Colonic mucosa (tissue), 4 donors: ENCODE data around the gene FAM120A. TPM values are rescaled to one million over a fixed set of nuclear protein-coding genes. Genes with fewer than 3 reads are reported as not detected.

Experiments
- DNase-seq: peaks from one replicate; pipeline ENCODE4 v3.0.0-alpha.2; 2020
- H3K27ac ChIP-seq: fragments of 200-600 bp; one replicate; pipeline ENCODE4 v1.8.0; 2021
- H3K27me3 ChIP-seq: fragments of 200-600 bp; one replicate; pipeline ENCODE4 v1.8.0; 2021
- H3K36me3 ChIP-seq: fragments of 200-600 bp; one replicate; pipeline ENCODE4 v1.8.0; 2021
- H3K4me1 ChIP-seq: fragments of 200-600 bp; one replicate; pipeline ENCODE4 v1.8.0; 2021; ENCODE audit warnings: mild to moderate bottlenecking
- H3K4me3 ChIP-seq: fragments of 200-600 bp; one replicate; pipeline ENCODE4 v1.8.0; 2021
- H3K9ac ChIP-seq, 2 donors: one replicate each; pipeline ENCODE4 v1.7.0; 2013; ENCODE audit warnings: control low read depth in 2 of 2, low read depth in 2 of 2, low read length in 2 of 2
- H3K9me3 ChIP-seq: fragments of 200-600 bp; one replicate; pipeline ENCODE4 v1.8.0; 2021
- CTCF ChIP-seq: fragments of 200-600 bp; IDR thresholded peaks from one replicate; pipeline ENCODE4 v1.8.0; 2022; ENCODE audit warnings: antibody characterized with exemption, mild to moderate bottlenecking
- intact Hi-C: fragments of 100-400 bp; cut with DNase I; formaldehyde crosslinking; loops from one replicate; pipeline ENCODE4 v1.14.1; 2022
- total RNA-seq, 2 donors: library from RNA; stranded (reverse); fragmentation: NEBNext Ultra II Directional in 1 of 2; extraction: Animal tissue kit (Norgen Biotek cat#: 25700) in 1 of 2; gene quantifications; one replicate each; pipeline ENCODE4 v1.2.1, GENCODE V29; 2021
- donor health status: healthy.
- donor health status: DM: no; HTN: no; CAD: no.
- donor health status: DM: no; HTN: no; CAD: no.

The FAM120A gene
- total RNA-seq, 2 donors from 2014 or later: 246 to 264 TPM

- no peak for DNase-seq
- TF ChIP-seq CTCF: no peak
- H3K4me3 ChIP-seq: no peak overlapping the region
- peaks cover 7% of the 10 kb centered on the region for H3K4me1 ChIP-seq
- H3K27me3 ChIP-seq: no peaks in the 10 kb centered on the region
- H3K36me3 ChIP-seq: peaks cover 23% of the 10 kb centered on the region
- no peak overlapping the region for H3K27ac ChIP-seq
- no peak overlapping the region for H3K9ac ChIP-seq
- H3K9me3 ChIP-seq: no peaks in the 10 kb centered on the region
- intact Hi-C loops: no loop called here
Observed at GRCh38 chr9:93496285-93496684, 44.8 kb downstream of the FAM120A start.

GRCh38 chr9:93500571-93501298, 49.2 kb downstream of the FAM120A start:
- intact Hi-C loops: no loop called here
- no peak overlapping the region for H3K9ac ChIP-seq
- no peak overlapping the region for H3K4me3 ChIP-seq
- no peaks in the 10 kb centered on the region for H3K27me3 ChIP-seq
- no peaks in the 10 kb centered on the region for H3K9me3 ChIP-seq
- TF ChIP-seq CTCF: no peak
- H3K36me3 ChIP-seq: peaks cover 15% of the 10 kb centered on the region
- H3K27ac ChIP-seq: peak overlapping the region; percentile 24
- H3K4me1 ChIP-seq: peaks cover 12% of the 10 kb centered on the region
- DNase-seq: no peak

GRCh38 chr9:93501406-93501805, 49.9 kb downstream of the FAM120A start:
- TF ChIP-seq CTCF: no peak
- intact Hi-C loops: no loop called here
- no peaks in the 10 kb centered on the region for H3K27me3 ChIP-seq
- no peaks in the 10 kb centered on the region for H3K9me3 ChIP-seq
- peak overlapping the region; percentile 24 for H3K27ac ChIP-seq
- DNase-seq: no peak
- H3K4me3 ChIP-seq: no peak overlapping the region
- H3K9ac ChIP-seq: no peak overlapping the region
- peaks cover 15% of the 10 kb centered on the region for H3K36me3 ChIP-seq
- peaks cover 12% of the 10 kb centered on the region for H3K4me1 ChIP-seq

GRCh38 chr9:93503381-93503780, 51.9 kb downstream of the FAM120A start:
- Histone ChIP-seq H3K9me3 (no peaks in the 10 kb centered on the region), H3K36me3 (peaks cover under 1% of the 10 kb centered on the region), H3K27me3 (no peaks in the 10 kb centered on the region), H3K9ac (no peak overlapping the region), H3K27ac (no peak overlapping the region), H3K4me3 (no peak overlapping the region), H3K4me1 (peaks cover 12% of the 10 kb centered on the region)
- DNase-seq: no peak
- TF ChIP-seq CTCF: no peak
- intact Hi-C loops: no loop called here

GRCh38 chr9:93505541-93506132, 54.2 kb downstream of the FAM120A start:
- Histone ChIP-seq H3K9ac (no peak overlapping the region), H3K4me1 (peaks cover 10% of the 10 kb centered on the region), H3K36me3 (no peaks in the 10 kb centered on the region), H3K9me3 (no peaks in the 10 kb centered on the region), H3K27ac (no peak overlapping the region), H3K4me3 (no peak overlapping the region), H3K27me3 (no peaks in the 10 kb centered on the region)
- TF ChIP-seq CTCF: no peak
- DNase-seq: peak; percentile 0
- intact Hi-C loops: no loop called here
